ENCODE data around the gene KRTAP1-3.
"Not testable (repeated sequence)": the region's sequence is repeated elsewhere in the genome, so short reads cannot be mapped to it uniquely, and the experiment has no call there.

KRTAP1-3 gene

GRCh38 chr17:41054025-41054424 is 19.4 kb upstream of the KRTAP1-3 start:
- DNase-seq, result no peak

- DNase-seq, result no peak
These were observed 17.9 kb upstream of the KRTAP1-3 start for GRCh38 chr17:41052566-41052965.

- DNase-seq, result no peak
These were observed 14.4 kb upstream of the KRTAP1-3 start for GRCh38 chr17:41049110-41049509.

- no peak for DNase-seq
These were observed 13.8 kb upstream of the KRTAP1-3 start for GRCh38 chr17:41048441-41048840.

GRCh38 chr17:41046735-41047465 is 12.2 kb upstream of the KRTAP1-3 start, which contains the start of gene KRTAP2-1:
KRTAP2-1 (minus strand) TSS chr17:41047316; CDS start chr17:41047267, 49 bp downstream.
- not testable (repeated sequence) for DNase-seq

- no peak for DNase-seq
These were observed 8.3 kb upstream of the KRTAP1-3 start for GRCh38 chr17:41042953-41043352.

GRCh38 chr17:41040783-41041571 is 6.3 kb upstream of the KRTAP1-3 start, which contains the start of gene KRTAP1-1:
KRTAP1-1 (minus strand) TSS chr17:41041450; CDS start chr17:41041397, 53 bp downstream.
- DNase-seq, result peak; percentile 64

GRCh38 chr17:41037853-41038350 is 3.2 kb upstream of the KRTAP1-3 start:
- no peak for DNase-seq

- DNase-seq, result peak; percentile 49
These were observed 4.9 kb downstream of the KRTAP1-3 start, which contains the start of gene KRTAP1-4 for GRCh38 chr17:41029633-41030245. KRTAP1-4 (minus strand) TSS chr17:41030195; CDS start chr17:41030078, 117 bp downstream.

GRCh38 chr17:41026715-41027471 is 7.8 kb downstream of the KRTAP1-3 start, which contains the start of gene KRTAP1-5:
KRTAP1-5 (minus strand) TSS chr17:41027208; CDS start chr17:41027155, 53 bp downstream.
- DNase-seq, result peak; percentile 68

- DNase-seq, result no peak
These were observed 10.0 kb downstream of the KRTAP1-3 start for GRCh38 chr17:41024697-41025096.

- no peak for DNase-seq
These were observed 14.3 kb downstream of the KRTAP1-3 start for GRCh38 chr17:41020336-41020735.

GRCh38 chr17:41019415-41019814 is 15.3 kb downstream of the KRTAP1-3 start:
- DNase-seq, result no peak

GRCh38 chr17:41018541-41018940 is 16.1 kb downstream of the KRTAP1-3 start:
- no peak for DNase-seq

GRCh38 chr17:41016578-41017215 is 18.0 kb downstream of the KRTAP1-3 start:
- DNase-seq, result no peak

- DNase-seq, result no peak
These were observed 19.2 kb downstream of the KRTAP1-3 start for GRCh38 chr17:41015454-41015853.

GRCh38 chr17:41013606-41014005 is 21.1 kb downstream of the KRTAP1-3 start:
- DNase-seq, result peak; percentile 63

- no peak for DNase-seq
These were observed 21.5 kb downstream of the KRTAP1-3 start for GRCh38 chr17:41013181-41013580.

GRCh38 chr17:41012326-41013120 is 22.2 kb downstream of the KRTAP1-3 start:
- peak; percentile 15 for DNase-seq

GRCh38 chr17:41010441-41010840 is 24.2 kb downstream of the KRTAP1-3 start:
- no peak for DNase-seq

- DNase-seq, result no peak
These were observed 24.7 kb downstream of the KRTAP1-3 start for GRCh38 chr17:41009936-41010335.

All from NCI-H2029 (cell line).